ENCODE data around the gene TNIP1.

TNIP1 gene

DNA sequence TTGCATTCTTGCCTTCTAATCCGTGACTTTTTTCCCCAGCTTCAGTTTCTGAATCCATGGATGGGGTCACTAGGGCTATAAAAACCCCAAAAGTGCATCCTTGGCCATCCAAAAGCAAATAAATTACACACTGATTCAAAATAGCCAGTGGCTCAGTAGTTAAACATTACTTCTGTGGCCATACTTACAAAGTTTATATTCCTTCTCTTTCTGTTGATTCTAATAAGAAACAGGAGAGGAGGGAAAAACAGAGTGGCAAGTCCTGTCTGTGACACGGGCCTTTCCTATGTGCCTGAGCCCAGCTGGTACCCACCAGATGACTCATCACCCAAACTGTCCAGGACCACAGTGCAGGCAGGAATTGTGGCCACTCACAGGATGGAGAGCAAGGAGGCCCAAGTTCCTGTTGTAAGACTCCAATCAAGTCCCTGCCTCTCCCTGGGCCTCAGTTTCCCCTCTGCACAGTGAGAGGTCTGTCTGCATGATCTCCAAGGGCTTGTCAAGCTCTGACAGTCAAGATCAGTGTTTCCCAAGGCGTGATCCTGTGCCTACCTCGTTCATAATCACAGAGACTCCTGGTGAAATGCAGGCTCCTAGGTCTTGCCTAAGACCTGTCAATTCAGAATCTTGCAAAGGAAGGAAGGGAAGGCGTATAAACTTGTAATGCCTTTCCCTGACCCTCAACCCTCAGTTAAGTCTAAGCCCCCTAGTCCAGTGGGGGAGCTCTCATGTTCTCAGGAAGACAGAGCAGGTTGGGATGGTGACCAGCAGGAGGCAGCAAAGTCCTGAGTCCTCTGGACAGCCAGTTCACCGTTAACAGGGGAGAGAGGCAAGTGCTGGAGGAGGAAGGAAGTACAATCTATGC, 29.5 kb downstream of the TNIP1 start:
- no peaks in the 10 kb centered on the region for H3F3A ChIP-seq (ENCODE audit: control insufficient read depth, insufficient read depth)

DNA sequence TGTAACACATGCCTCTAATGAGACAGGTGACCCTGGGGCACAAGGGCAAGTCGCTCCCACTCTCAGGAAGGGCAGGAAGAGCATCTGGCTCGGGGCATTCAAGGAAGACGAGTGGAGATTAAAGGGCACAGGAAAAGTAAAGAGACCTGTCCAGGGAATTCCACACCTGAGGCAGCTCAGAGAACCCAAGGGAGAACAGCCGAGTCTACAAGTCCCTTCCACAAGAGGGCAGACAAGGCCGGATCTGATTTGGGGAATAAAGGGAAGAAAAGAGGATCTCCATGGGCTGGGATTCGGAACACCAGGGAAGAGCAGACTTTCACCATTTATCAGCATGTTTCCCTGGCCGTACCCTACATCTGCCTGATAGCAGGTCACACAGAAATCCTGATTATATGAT, 32.3 kb downstream of the TNIP1 start:
- H3K27me3 ChIP-seq (ENCODE audit: control insufficient read depth, low read length) = no peaks in the 10 kb centered on the region
- H3F3A ChIP-seq (ENCODE audit: control insufficient read depth, insufficient read depth) = no peaks in the 10 kb centered on the region
- H3K9me3 ChIP-seq (ENCODE audit: control insufficient read depth, insufficient read depth, low read length) = no peaks in the 10 kb centered on the region
- peaks cover 7% of the 10 kb centered on the region for H3K4me1 ChIP-seq (ENCODE audit: control insufficient read depth, low read length)
- no peaks in the 10 kb centered on the region for H4K20me1 ChIP-seq (ENCODE audit: control insufficient read depth, insufficient read depth, low read depth, low read length)
- peaks cover 76% of the 10 kb centered on the region for H3K36me3 ChIP-seq (ENCODE audit: control insufficient read depth, low read length)
- no peak overlapping the region for H3K27ac ChIP-seq (ENCODE audit: low read depth, low read length)
- no peak overlapping the region for H3K4me2 ChIP-seq (ENCODE audit: low read length)
- TF ChIP-seq, protein P1, sequence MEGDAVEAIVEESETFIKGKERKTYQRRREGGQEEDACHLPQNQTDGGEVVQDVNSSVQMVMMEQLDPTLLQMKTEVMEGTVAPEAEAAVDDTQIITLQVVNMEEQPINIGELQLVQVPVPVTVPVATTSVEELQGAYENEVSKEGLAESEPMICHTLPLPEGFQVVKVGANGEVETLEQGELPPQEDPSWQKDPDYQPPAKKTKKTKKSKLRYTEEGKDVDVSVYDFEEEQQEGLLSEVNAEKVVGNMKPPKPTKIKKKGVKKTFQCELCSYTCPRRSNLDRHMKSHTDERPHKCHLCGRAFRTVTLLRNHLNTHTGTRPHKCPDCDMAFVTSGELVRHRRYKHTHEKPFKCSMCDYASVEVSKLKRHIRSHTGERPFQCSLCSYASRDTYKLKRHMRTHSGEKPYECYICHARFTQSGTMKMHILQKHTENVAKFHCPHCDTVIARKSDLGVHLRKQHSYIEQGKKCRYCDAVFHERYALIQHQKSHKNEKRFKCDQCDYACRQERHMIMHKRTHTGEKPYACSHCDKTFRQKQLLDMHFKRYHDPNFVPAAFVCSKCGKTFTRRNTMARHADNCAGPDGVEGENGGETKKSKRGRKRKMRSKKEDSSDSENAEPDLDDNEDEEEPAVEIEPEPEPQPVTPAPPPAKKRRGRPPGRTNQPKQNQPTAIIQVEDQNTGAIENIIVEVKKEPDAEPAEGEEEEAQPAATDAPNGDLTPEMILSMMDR (IDR thresholded peaks at IDR 0.05; ENCODE audit: low read depth, low read length, poor library complexity, severe bottlenecking) = no peak
- H3K79me2 ChIP-seq (ENCODE audit: control insufficient read depth, low read length) = no peaks in the 10 kb centered on the region
- H3K4me3 ChIP-seq (ENCODE audit: low read length) = no peak overlapping the region
- no peaks in the 10 kb centered on the region for H3K9me2 ChIP-seq (replicated peaks; ENCODE audit: control insufficient read depth, low read length)

More for the DNA sequence above, 29.5 kb downstream of the TNIP1 start:
- Histone ChIP-seq H3K4me3 (ENCODE audit: low read length) (no peak overlapping the region), H3K36me3 (ENCODE audit: control insufficient read depth, low read length) (peaks cover 77% of the 10 kb centered on the region), H3K4me2 (ENCODE audit: low read length) (no peak overlapping the region), H4K20me1 (ENCODE audit: control insufficient read depth, insufficient read depth, low read depth, low read length) (no peaks in the 10 kb centered on the region; the same call in 1 of the 2 replicates), H3K9me3 (ENCODE audit: control insufficient read depth, insufficient read depth, low read length) (no peaks in the 10 kb centered on the region), H3K4me1 (ENCODE audit: control insufficient read depth, low read length) (peaks cover 7% of the 10 kb centered on the region), H3K9me2 (replicated peaks; ENCODE audit: control insufficient read depth, low read length) (no peaks in the 10 kb centered on the region), H3K79me2 (ENCODE audit: control insufficient read depth, low read length) (no peaks in the 10 kb centered on the region), H3K27ac (ENCODE audit: low read depth, low read length) (no peak overlapping the region), H3K27me3 (ENCODE audit: control insufficient read depth, low read length) (no peaks in the 10 kb centered on the region)
- TF ChIP-seq, protein P1 (IDR thresholded peaks at IDR 0.05; ENCODE audit: low read depth, low read length, poor library complexity, severe bottlenecking) = peak; percentile 96
- TF ChIP-seq EZH2phosphoT487 (IDR thresholded peaks at IDR 0.05; ENCODE audit: borderline replicate concordance, low read length) = no peak

DNA sequence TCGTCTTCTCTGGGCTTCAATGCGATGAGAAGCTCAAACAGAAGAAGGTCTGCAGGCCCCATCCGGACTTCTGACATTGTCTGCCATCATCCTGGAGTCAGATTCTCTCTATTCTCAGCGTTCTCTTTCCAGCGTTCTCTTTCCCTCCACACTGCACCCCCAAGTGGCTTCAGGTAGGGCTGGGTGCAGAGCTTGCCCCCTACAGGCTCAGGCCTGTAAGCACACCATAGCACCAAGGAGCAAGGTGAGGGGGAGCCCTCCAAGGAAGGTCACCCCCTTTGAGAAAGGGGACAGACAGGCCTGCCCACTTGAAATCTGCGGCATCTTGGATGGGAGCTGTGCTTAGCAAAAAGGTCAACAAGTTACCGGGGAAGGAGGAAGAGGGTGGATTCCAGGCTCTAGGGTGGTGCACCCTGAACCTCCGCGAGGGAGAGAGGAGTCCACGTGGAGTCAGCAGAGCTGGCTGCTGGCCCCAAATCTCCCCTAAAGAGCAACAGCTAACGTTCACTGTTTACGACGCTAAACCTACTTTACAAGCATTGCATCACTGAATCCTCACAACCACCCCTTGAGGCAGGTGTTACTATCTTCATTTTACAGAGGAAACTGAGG, 32.9 kb downstream of the TNIP1 start:
- TF ChIP-seq, protein P1 (IDR thresholded peaks at IDR 0.05; ENCODE audit: low read depth, low read length, poor library complexity, severe bottlenecking) = peak; percentile 90
- TF ChIP-seq EZH2phosphoT487 (IDR thresholded peaks at IDR 0.05; ENCODE audit: borderline replicate concordance, low read length) = no peak
- no peaks in the 10 kb centered on the region for H3K9me3 ChIP-seq (ENCODE audit: control insufficient read depth, insufficient read depth, low read length)

More for the DNA sequence above, 32.9 kb downstream of the TNIP1 start:
- Histone ChIP-seq H3K27me3 (ENCODE audit: control insufficient read depth, low read length) (no peaks in the 10 kb centered on the region), H3K4me3 (ENCODE audit: low read length) (no peak overlapping the region), H3K79me2 (ENCODE audit: control insufficient read depth, low read length) (no peaks in the 10 kb centered on the region), H3K4me2 (ENCODE audit: low read length) (no peak overlapping the region), H3K9me2 (replicated peaks; ENCODE audit: control insufficient read depth, low read length) (no peaks in the 10 kb centered on the region), H3K36me3 (ENCODE audit: control insufficient read depth, low read length) (peaks cover 79% of the 10 kb centered on the region), H4K20me1 (ENCODE audit: control insufficient read depth, insufficient read depth, low read depth, low read length) (no peaks in the 10 kb centered on the region), H3K4me1 (ENCODE audit: control insufficient read depth, low read length) (peaks cover 7% of the 10 kb centered on the region), H3F3A (ENCODE audit: control insufficient read depth, insufficient read depth) (no peaks in the 10 kb centered on the region), H3K27ac (ENCODE audit: low read depth, low read length) (no peak overlapping the region)

Measured in DOHH2 (cell line).